Immature natural killer cell (primary cell): ENCODE data around the gene LIMS3. TPM values are rescaled to one million over a fixed set of nuclear protein-coding genes. Genes with fewer than 3 reads are reported as not detected.
"Not testable (repeated sequence)": the region's sequence is repeated elsewhere in the genome, so short reads cannot be mapped to it uniquely, and the experiment has no call there.

Experiments used
- DNase-seq, 3 donors: peaks; one replicate each; pipeline ENCODE4 v3.0.0; 2022; ENCODE audit warnings: mixed read lengths in 1 of 3
- H3K27ac Mint-ChIP-seq, 6 donors: one replicate each; pipeline ENCODE4 v1.8.0; 2020; ENCODE audit warnings: mixed read lengths in 6 of 6, mild to moderate bottlenecking in 5 of 6, inconsistent platforms in 4 of 6, moderate library complexity in 3 of 6
- H3K27me3 Mint-ChIP-seq, 3 donors: one replicate each; pipeline ENCODE4 v1.8.0; 2020 to 2021; ENCODE audit warnings: low read depth in 3 of 3, mild to moderate bottlenecking in 3 of 3, mixed read lengths in 3 of 3, moderate library complexity in 3 of 3, inconsistent platforms in 1 of 3
- H3K36me3 Mint-ChIP-seq, 3 donors: one replicate each; pipeline ENCODE4 v1.8.0; 2020; ENCODE audit warnings: mixed read lengths in 3 of 3, inconsistent platforms in 2 of 3, mild to moderate bottlenecking in 2 of 3
- H3K4me1 Mint-ChIP-seq, 2 donors: one replicate each; pipeline ENCODE4 v1.8.0; 2020; ENCODE audit warnings: inconsistent platforms in 2 of 2, mild to moderate bottlenecking in 2 of 2, mixed read lengths in 2 of 2, moderate library complexity in 1 of 2
- H3K4me3 Mint-ChIP-seq, 5 donors: one replicate each; pipeline ENCODE4 v1.8.0; 2020; ENCODE audit warnings: mild to moderate bottlenecking in 5 of 5, mixed read lengths in 5 of 5, inconsistent platforms in 3 of 5, moderate library complexity in 3 of 5
- H3K9me3 Mint-ChIP-seq, 6 donors: one replicate each; pipeline ENCODE4 v1.8.0; 2020; ENCODE audit warnings: mild to moderate bottlenecking in 6 of 6, mixed read lengths in 6 of 6, inconsistent platforms in 4 of 6, moderate library complexity in 3 of 6
- polyA plus RNA-seq, 3 donors: library from polyadenylated mRNA; unstranded; fragments of 300-500 nt; fragmentation: Illumina TruSeq; gene quantifications; one replicate each; pipeline ENCODE4 v1.2.3, GENCODE V29; 2021

The LIMS3 gene
- polyA plus RNA-seq, 3 donors from 2014 or later = 0.98 to 4.0 (median 1.1) TPM

DNA sequence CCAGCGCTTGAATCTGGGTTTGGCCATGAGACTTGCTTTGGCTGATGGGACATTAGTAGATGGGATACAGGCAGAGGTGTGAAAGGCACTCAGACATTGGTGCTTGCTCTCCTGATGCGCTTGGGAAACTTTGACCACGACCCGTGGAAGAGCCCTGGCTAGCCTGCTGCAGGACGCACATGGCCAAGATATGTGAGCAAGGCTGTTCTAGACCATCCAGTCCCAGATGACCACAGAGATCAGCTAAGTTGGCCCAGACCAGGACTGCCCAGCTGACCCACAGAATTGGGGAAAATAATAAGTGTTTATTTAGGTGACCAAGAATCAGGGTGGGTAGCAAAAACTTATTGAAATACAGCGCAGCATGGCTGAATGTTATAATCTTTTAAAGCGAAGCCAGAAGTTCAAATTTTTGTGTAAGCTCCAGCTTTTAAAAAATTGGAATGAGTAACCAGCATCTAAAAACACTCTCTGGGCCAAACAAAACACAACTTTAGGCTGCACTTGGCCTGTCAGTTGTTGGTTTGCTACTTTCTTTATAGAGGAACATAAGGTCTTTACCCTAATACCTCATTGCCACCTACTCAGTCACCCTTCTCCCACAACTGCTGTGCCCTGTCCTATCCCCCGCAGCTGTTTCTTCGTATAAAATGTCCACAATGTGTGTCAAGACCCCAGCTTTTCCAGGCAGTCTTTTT lies 51.8 kb downstream of the LIMS3 start:
- DNase-seq, H3K4me3 Mint-ChIP-seq, H3K36me3 Mint-ChIP-seq, H3K27ac Mint-ChIP-seq, H3K27me3 Mint-ChIP-seq, H3K9me3 Mint-ChIP-seq, H3K4me1 Mint-ChIP-seq: not testable (repeated sequence)

- not testable (repeated sequence) for DNase-seq, H3K9me3 Mint-ChIP-seq, H3K27me3 Mint-ChIP-seq, H3K27ac Mint-ChIP-seq, H3K4me3 Mint-ChIP-seq, H3K36me3 Mint-ChIP-seq, H3K4me1 Mint-ChIP-seq
These were observed 65.5 kb downstream of the LIMS3 start for GRCh38 chr2:109963942-109964341.

DNA sequence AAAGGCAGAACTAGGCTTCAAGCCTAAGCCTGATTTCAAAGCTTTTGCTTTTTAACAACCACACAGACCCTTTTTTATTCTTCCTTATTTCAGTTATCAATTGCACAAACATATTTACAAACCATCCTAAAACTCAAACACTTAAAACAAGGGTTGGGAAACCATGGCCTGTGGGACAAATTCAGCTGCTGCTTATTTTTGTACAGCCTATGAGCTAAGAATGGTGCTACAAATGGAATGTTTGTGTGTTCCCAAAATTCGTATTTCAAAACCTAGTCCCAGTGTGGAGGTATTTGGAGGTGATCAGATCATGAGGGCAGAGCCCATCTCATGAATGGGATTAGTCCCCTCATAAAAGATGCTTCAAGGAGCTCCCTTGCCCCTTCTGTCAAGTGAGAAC lies 67.0 kb downstream of the LIMS3 start:
- not testable (repeated sequence) for H3K4me1 Mint-ChIP-seq, H3K36me3 Mint-ChIP-seq, H3K9me3 Mint-ChIP-seq, H3K27ac Mint-ChIP-seq, DNase-seq, H3K27me3 Mint-ChIP-seq, H3K4me3 Mint-ChIP-seq

DNA sequence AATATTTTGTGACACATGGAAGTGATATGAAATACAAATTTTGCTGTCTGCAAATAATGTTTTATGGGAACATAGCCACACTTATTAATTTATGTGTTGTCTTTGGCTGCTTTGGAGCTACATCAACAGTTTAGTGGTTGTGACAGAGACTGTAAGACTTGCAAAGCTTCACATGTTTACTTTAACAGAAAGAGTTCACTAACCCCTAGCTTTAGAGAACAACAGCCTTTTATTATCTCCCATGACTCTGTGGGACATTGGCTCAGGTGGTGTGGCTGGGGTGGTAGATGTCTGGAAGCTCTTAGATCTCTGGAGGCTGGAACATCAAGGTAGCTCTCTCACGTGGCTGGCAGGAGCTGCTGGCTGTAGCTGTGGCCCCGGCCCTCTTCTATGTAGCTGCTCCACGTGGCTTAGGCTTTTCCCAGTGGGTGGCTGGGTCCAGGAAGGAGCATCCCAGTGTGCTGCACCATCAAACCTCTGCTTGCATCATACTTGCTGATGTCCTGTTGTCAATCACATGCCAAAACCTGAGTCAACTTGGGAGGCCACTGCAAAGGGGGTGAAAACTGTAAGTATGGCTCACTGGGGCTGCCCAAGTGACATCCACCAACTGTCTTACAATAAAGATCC lies 67.7 kb downstream of the LIMS3 start:
- H3K9me3 Mint-ChIP-seq = not testable (repeated sequence)

GRCh38 chr2:109966858-109967257 lies 68.4 kb downstream of the LIMS3 start:
- not testable (repeated sequence) for H3K4me1 Mint-ChIP-seq, DNase-seq, H3K27me3 Mint-ChIP-seq, H3K9me3 Mint-ChIP-seq, H3K27ac Mint-ChIP-seq, H3K36me3 Mint-ChIP-seq, H3K4me3 Mint-ChIP-seq

More for the DNA sequence above, 67.7 kb downstream of the LIMS3 start:
- not testable (repeated sequence) for H3K27me3 Mint-ChIP-seq, DNase-seq, H3K36me3 Mint-ChIP-seq, H3K27ac Mint-ChIP-seq, H3K4me1 Mint-ChIP-seq, H3K4me3 Mint-ChIP-seq

GRCh38 chr2:109969864-109970263 lies 71.4 kb downstream of the LIMS3 start:
- not testable (repeated sequence) for H3K27ac Mint-ChIP-seq, H3K36me3 Mint-ChIP-seq, H3K27me3 Mint-ChIP-seq, H3K4me1 Mint-ChIP-seq, H3K9me3 Mint-ChIP-seq, H3K4me3 Mint-ChIP-seq, DNase-seq

- H3K9me3 Mint-ChIP-seq, H3K4me3 Mint-ChIP-seq, H3K27me3 Mint-ChIP-seq, H3K36me3 Mint-ChIP-seq, H3K4me1 Mint-ChIP-seq, H3K27ac Mint-ChIP-seq, DNase-seq: not testable (repeated sequence)
These were observed 73.2 kb downstream of the LIMS3 start for GRCh38 chr2:109971710-109972109.

Other genes starting within 250 kb of the LIMS3 start
- gene RGPD5, start 104.4 kb upstream of the LIMS3 start, polyA plus RNA-seq = 1 to 10 TPM in 2 of 3 donors, under 1 TPM in 1; 0.84 to 4.2 (median 1.5) TPM
- gene MALL, start 217.1 kb downstream of the LIMS3 start, polyA plus RNA-seq = not detected